HepG2 (cell line): ENCODE measurements around the gene ALDH4A1. TPM values are rescaled to one million over a fixed set of nuclear protein-coding genes. Genes with fewer than 3 reads are reported as not detected.

Experiments used
- ATAC-seq: fragments of 200-7000 bp; cut with Tn5 transposase; 3 replicates; pipeline ENCODE4 v1.9.1; 2020; ENCODE audit warnings: mild to moderate bottlenecking, moderate library complexity
- BruUV-seq: library from RNA; stranded (reverse); fragments of 400-500 nt; replicated peaks from 2 replicates; lab custom pipeline; 2021; lab: Mats Ljungman, UMichigan
- CTCF ChIA-PET: fragments of 300-600 bp; formaldehyde crosslinking; extraction: SDS; loops from one replicate; lab custom pipeline; 2021; ENCODE audit warnings: low total read pairs, inconsistent platforms, low intra/inter-chr PET ratio; lab: Yijun Ruan, JAX
- POLR2A ChIA-PET: fragments of 350-600 bp; sonication (Branson Sonifier 250); formaldehyde crosslinking; loops from one replicate; lab custom pipeline; 2020; ENCODE audit warnings: antibody characterized with exemption, inconsistent platforms; lab: Yijun Ruan, JAX
- DNase-seq: peaks from one replicate; pipeline ENCODE4 v3.0.0-alpha.2; 2015; ENCODE audit warnings: low spot score
- FAIRE-seq: peaks from 3 replicates; lab custom pipeline; 2011; peaks lifted over from hg19 to GRCh38; lab: Jason Lieb, UNC
- H2AFZ ChIP-seq: one replicate; pipeline ENCODE4 v1.6.1; 2011; ENCODE audit warnings: low read length, inconsistent platforms
- H3K27ac ChIP-seq: fragments of 300-600 bp; 3 replicates; pipeline ENCODE4 v1.8.0; 2011; ENCODE audit warnings: mixed run types, mild to moderate bottlenecking, mixed read lengths, low read length, inconsistent platforms; ENCODE audit not compliant: insufficient read depth; ENCODE audit errors: extremely low read length
- H3K27me3 ChIP-seq, 2 experiments: fragments of 200-600 bp in 1 of 2; 2 replicates in 1 of 2; 3 replicates in 1 of 2; pipeline versions ENCODE4 v1.6.0 to v1.8.0; 2011; ENCODE audit warnings: low read length in 2 of 2, mild to moderate bottlenecking in 2 of 2, moderate library complexity in 2 of 2, inconsistent platforms in 1 of 2; ENCODE audit not compliant: insufficient read depth in 2 of 2, control insufficient read depth in 1 of 2
- H3K36me3 ChIP-seq, 2 experiments: fragments of 200-600 bp in 1 of 2; replicated peaks in 1 of 2; 2 replicates in 1 of 2; 3 replicates in 1 of 2; pipeline versions ENCODE4 v1.5.1 to v1.8.0; 2011; ENCODE audit warnings: low read length in 2 of 2, inconsistent platforms in 1 of 2; ENCODE audit not compliant: insufficient read depth in 2 of 2, control insufficient read depth in 1 of 2
- H3K4me1 ChIP-seq: 2 replicates; pipeline ENCODE4 v1.5.1; 2012; ENCODE audit warnings: low read length, inconsistent platforms; ENCODE audit not compliant: insufficient read depth
- H3K4me2 ChIP-seq: 2 replicates; pipeline ENCODE4 v1.6.0; 2011; ENCODE audit warnings: low read depth, low read length, inconsistent platforms
- H3K4me3 ChIP-seq, 3 experiments: fragments of 200-600 bp in 1 of 3; sonication (generic), shearing (Covaris generic) in 1 of 3; replicated peaks in 1 of 3; 2 replicates each; pipeline ENCODE4 v1.5.1; 2011 to 2016; ENCODE audit warnings: low read length in 3 of 3, inconsistent platforms in 2 of 3, low read depth in 2 of 3, mild to moderate bottlenecking in 2 of 3, control low read depth in 1 of 3, mixed read lengths in 1 of 3; ENCODE audit not compliant: insufficient read depth in 1 of 3
- H3K79me2 ChIP-seq: one replicate; pipeline ENCODE4 v1.6.1; 2011; ENCODE audit warnings: low read length, inconsistent platforms; ENCODE audit not compliant: insufficient read depth
- H3K9ac ChIP-seq: 2 replicates; pipeline ENCODE4 v1.6.0; 2011; ENCODE audit warnings: mild to moderate bottlenecking, low read depth, low read length, inconsistent platforms; ENCODE audit not compliant: insufficient read depth
- H3K9me3 ChIP-seq: 2 replicates; pipeline ENCODE4 v1.5.1; 2012; ENCODE audit warnings: mild to moderate bottlenecking, low read length
- H4K20me1 ChIP-seq: 2 replicates; pipeline ENCODE4 v1.6.0; 2011; ENCODE audit warnings: inconsistent platforms, mild to moderate bottlenecking, low read length, moderate library complexity; ENCODE audit not compliant: insufficient read depth
- SALL2 ChIP-seq: sonication (generic); formaldehyde crosslinking; IDR thresholded peaks from 2 replicates; pipeline ENCODE4 v1.8.1; 2023; ENCODE audit warnings: mild to moderate bottlenecking, missing genetic modification reagents, inconsistent platforms
- ZBTB38 ChIP-seq: sonication (generic); formaldehyde crosslinking; IDR thresholded peaks from 2 replicates; pipeline ENCODE4 v1.5.1; 2020; ENCODE audit warnings: mild to moderate bottlenecking, missing genetic modification reagents
- ZBTB7A ChIP-seq: sonication (generic); formaldehyde crosslinking; IDR thresholded peaks from 2 replicates; pipeline ENCODE4 v1.8.0; 2022; ENCODE audit warnings: mild to moderate bottlenecking, missing genetic modification reagents
- ZNF629 ChIP-seq: sonication (generic); formaldehyde crosslinking; conservative IDR thresholded peaks from 2 replicates; pipeline ENCODE4 v1.5.0; 2020; ENCODE audit warnings: missing genetic modification reagents
- ZNF768 ChIP-seq: sonication (generic); formaldehyde crosslinking; IDR thresholded peaks from 2 replicates; pipeline ENCODE4 v1.4.0; 2020; ENCODE audit warnings: missing genetic modification reagents
- WGBS: methylation state at CpG from one replicate; pipeline ENCODE4 v1.1.6; 2017; ENCODE audit warnings: low lambda C conversion rate; 5-methylcytosine and 5-hydroxymethylcytosine counted together
- in situ Hi-C: cut with HindIII; loops from 2 replicates; pipeline ENCODE4 v1.10.0; 2017; ENCODE audit warnings: low pct_unique_long_range_greater_than_20kb; ENCODE audit not compliant: extremely low pct_ligation_motif_present
- intact Hi-C: fragments of 100-400 bp; cut with micrococcal nuclease; formaldehyde crosslinking; loops from one replicate; pipeline ENCODE4 v1.10.0; 2022; ENCODE audit not compliant: unreplicated experiment
- polyA plus RNA-seq, 8 experiments: library from polyadenylated mRNA; depleted of rRNA in 3 of 8; stranded (reverse) in 7 of 8; unstranded in 1 of 8; fragments of >200 nt; fragmentation: Illumina TruSeq in 4 of 8; extraction: Trizol in 4 of 8; gene quantifications; 2 replicates each; pipeline versions ENCODE4 v1.2.1 to v1.2.3, GENCODE V29; 2011 to 2016; ENCODE audit warnings: low read depth in 4 of 8, missing spikeins in 1 of 8, mixed read lengths in 1 of 8; ENCODE audit not compliant: insufficient read depth in 1 of 8
- total RNA-seq, 5 experiments: library from RNA; depleted of rRNA; stranded (reverse); fragments of >200 nt; fragmentation: Illumina TruSeq; extraction: Trizol; gene quantifications; 2 replicates each; pipeline ENCODE4 v1.2.3, GENCODE V29; 2016; ENCODE audit warnings: low read depth in 1 of 5
- TF ChIP-seq, protein P1 (sequence below): sonication (generic); formaldehyde crosslinking; IDR thresholded peaks from 2 replicates; pipeline ENCODE4 v1.5.0; 2020; ENCODE audit warnings: mild to moderate bottlenecking, missing genetic modification reagents, borderline replicate concordance

The ALDH4A1 gene
- total and polyA plus RNA-seq, 2 of the 13 experiments (the other 11 are each of a cell fraction or from before 2014, with no cell fraction given), result 76.4 to 240 TPM

DNA sequence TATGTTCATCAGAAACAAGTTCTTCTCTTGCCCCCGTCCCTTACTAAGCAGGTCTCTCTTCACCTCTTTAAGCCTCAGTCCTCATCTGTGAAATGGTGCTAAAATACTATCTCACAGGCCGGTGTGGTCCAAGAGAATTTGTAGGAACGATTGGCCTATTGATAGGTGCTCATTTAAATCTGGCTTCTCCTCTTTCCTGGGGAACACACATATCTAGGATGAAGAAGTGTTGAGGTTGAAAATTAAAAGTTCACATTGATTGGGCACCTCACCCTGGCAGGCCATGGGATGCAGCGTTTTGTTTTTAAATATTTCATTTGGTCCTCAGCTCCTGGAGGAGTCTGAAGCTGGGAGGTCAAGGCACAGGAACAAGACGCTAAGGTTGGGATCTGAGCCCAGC is 34.0 kb downstream of the ALDH4A1 start (continued):
- TF ChIP-seq ZBTB7A (CRISPR knock-in tag), result no peak
- TF ChIP-seq, protein P1, sequence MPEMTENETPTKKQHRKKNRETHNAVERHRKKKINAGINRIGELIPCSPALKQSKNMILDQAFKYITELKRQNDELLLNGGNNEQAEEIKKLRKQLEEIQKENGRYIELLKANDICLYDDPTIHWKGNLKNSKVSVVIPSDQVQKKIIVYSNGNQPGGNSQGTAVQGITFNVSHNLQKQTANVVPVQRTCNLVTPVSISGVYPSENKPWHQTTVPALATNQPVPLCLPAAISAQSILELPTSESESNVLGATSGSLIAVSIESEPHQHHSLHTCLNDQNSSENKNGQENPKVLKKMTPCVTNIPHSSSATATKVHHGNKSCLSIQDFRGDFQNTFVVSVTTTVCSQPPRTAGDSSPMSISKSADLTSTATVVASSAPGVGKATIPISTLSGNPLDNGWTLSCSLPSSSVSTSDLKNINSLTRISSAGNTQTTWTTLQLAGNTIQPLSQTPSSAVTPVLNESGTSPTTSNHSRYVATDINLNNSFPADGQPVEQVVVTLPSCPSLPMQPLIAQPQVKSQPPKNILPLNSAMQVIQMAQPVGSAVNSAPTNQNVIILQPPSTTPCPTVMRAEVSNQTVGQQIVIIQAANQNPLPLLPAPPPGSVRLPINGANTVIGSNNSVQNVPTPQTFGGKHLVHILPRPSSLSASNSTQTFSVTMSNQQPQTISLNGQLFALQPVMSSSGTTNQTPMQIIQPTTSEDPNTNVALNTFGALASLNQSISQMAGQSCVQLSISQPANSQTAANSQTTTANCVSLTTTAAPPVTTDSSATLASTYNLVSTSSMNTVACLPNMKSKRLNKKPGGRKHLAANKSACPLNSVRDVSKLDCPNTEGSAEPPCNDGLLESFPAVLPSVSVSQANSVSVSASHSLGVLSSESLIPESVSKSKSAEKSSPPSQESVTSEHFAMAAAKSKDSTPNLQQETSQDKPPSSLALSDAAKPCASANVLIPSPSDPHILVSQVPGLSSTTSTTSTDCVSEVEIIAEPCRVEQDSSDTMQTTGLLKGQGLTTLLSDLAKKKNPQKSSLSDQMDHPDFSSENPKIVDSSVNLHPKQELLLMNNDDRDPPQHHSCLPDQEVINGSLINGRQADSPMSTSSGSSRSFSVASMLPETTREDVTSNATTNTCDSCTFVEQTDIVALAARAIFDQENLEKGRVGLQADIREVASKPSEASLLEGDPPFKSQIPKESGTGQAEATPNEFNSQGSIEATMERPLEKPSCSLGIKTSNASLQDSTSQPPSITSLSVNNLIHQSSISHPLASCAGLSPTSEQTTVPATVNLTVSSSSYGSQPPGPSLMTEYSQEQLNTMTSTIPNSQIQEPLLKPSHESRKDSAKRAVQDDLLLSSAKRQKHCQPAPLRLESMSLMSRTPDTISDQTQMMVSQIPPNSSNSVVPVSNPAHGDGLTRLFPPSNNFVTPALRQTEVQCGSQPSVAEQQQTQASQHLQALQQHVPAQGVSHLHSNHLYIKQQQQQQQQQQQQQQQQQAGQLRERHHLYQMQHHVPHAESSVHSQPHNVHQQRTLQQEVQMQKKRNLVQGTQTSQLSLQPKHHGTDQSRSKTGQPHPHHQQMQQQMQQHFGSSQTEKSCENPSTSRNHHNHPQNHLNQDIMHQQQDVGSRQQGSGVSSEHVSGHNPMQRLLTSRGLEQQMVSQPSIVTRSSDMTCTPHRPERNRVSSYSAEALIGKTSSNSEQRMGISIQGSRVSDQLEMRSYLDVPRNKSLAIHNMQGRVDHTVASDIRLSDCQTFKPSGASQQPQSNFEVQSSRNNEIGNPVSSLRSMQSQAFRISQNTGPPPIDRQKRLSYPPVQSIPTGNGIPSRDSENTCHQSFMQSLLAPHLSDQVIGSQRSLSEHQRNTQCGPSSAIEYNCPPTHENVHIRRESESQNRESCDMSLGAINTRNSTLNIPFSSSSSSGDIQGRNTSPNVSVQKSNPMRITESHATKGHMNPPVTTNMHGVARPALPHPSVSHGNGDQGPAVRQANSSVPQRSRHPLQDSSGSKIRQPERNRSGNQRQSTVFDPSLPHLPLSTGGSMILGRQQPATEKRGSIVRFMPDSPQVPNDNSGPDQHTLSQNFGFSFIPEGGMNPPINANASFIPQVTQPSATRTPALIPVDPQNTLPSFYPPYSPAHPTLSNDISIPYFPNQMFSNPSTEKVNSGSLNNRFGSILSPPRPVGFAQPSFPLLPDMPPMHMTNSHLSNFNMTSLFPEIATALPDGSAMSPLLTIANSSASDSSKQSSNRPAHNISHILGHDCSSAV, result no peak
- TF ChIP-seq SALL2 (CRISPR knock-in tag), result no peak

GRCh38 chr1:18866846-18867245 is 35.5 kb downstream of the ALDH4A1 start:
- Histone ChIP-seq H3K36me3 (0 out of 5 replicates have a peak, but pooled peaks cover 0 to 2% of the 10 kb centered on the region in 2 experiments), H2AFZ (no peak overlapping the region), H3K79me2 (no peaks in the 10 kb centered on the region), H3K27ac (no peak overlapping the region), H3K4me3 (no peak overlapping the region), H4K20me1 (peaks cover 5% of the 10 kb centered on the region; the same call in 1 of the 2 replicates), H3K4me1 (peaks cover 10% of the 10 kb centered on the region), H3K27me3 (peaks cover 3 to 37% of the 10 kb centered on the region in 2 experiments), H3K9me3 (no peaks in the 10 kb centered on the region), H3K9ac (no peak overlapping the region), H3K4me2 (no peak overlapping the region)
- WGBS, result 20% methylated on average over 2 of the region's 3 CpGs
- BruUV-seq, result no TSS peak
- DNase-seq, result no peak
- in situ Hi-C loops (no loop called here), intact Hi-C loops (no loop called here)
- ChIA-PET CTCF (no interaction called here), POLR2A (no interaction called here)
- ATAC-seq, result no peak
- no peak for FAIRE-seq
- TF ChIP-seq ZNF629 (CRISPR knock-in tag) (peak; percentile 73), ZNF768 (peak; percentile 47; the same call in 1 of the 2 replicates), ZBTB38 (CRISPR knock-in tag) (no peak)
